Measurements from ENCODE around the gene SSX2IP.

SSX2IP gene

GRCh38 chr1:84693005-84693404 is 2.7 kb upstream of the SSX2IP start:
- no peaks in the 10 kb centered on the region; the same call in 1 of the 2 replicates for H3K4me1 ChIP-seq (ENCODE audit: control insufficient read depth, insufficient read depth, low read length)
- no peak overlapping the region for H3K27ac ChIP-seq (ENCODE audit: low read length)
- DNase-seq (ENCODE audit: low read depth, low spot score) = no peak
- no peaks in the 10 kb centered on the region for H3K27me3 ChIP-seq (ENCODE audit: control insufficient read depth, insufficient read depth, low read length)
- H3K9me3 ChIP-seq (ENCODE audit: control insufficient read depth, insufficient read depth, low read length) = no peaks in the 10 kb centered on the region
- no CpG with 5 or more reads among the region's 2 CpGs for WGBS (ENCODE audit: insufficient coverage, insufficient read length)
- H3K4me3 ChIP-seq (ENCODE audit: low read length) = no peak overlapping the region
- no peaks in the 10 kb centered on the region for H3K36me3 ChIP-seq (ENCODE audit: control insufficient read depth, insufficient read depth, low read length)

- Histone ChIP-seq H3K9me3 (ENCODE audit: control insufficient read depth, insufficient read depth, low read length) (no peaks in the 10 kb centered on the region), H3K27ac (ENCODE audit: low read length) (no peak overlapping the region), H3K36me3 (ENCODE audit: control insufficient read depth, insufficient read depth, low read length) (no peaks in the 10 kb centered on the region), H3K4me1 (ENCODE audit: control insufficient read depth, insufficient read depth, low read length) (no peaks in the 10 kb centered on the region; the same call in 1 of the 2 replicates), H3K4me3 (ENCODE audit: low read length) (no peak overlapping the region), H3K27me3 (ENCODE audit: control insufficient read depth, insufficient read depth, low read length) (no peaks in the 10 kb centered on the region)
- no peak for DNase-seq (ENCODE audit: low read depth, low spot score)
- no CpG with 5 or more reads among the region's 6 CpGs for WGBS (ENCODE audit: insufficient coverage, insufficient read length)
These were observed 2.1 kb upstream of the SSX2IP start for GRCh38 chr1:84692391-84692790.

DNA sequence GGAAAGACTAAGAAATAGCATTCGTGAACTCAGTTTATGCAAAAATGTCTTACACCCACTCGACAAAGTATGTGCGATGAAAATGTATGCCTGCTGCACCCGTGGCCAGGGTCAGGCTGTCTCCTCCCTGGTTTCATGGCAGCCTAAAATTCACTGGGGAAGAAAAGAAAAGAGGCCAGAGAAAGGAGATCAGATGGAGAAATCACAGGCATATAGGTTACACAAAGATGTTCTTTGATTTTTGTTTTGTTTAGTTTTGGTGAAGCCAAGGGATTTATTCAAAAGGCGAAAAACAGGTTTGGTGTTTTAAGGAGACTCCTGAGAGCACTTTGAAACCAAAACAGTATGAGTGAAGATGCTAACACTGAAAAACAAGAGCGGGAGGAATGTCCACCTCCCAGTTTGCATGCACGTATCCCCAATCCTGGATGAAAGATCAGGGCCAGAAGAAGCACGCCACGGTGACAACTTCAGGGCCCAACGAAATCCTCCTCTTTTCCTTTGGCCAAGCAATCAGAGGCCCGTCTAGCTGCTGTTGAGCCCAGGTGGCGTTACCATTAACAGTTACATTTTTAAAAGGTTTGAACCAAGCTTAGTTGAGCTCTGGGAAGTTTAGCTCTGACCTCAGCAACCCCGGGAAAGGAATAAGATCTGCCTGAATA is 992 bp upstream of the SSX2IP start:
- Histone ChIP-seq H3K9me3 (ENCODE audit: control insufficient read depth, insufficient read depth, low read length) (no peaks in the 10 kb centered on the region), H3K27ac (ENCODE audit: low read length) (no peak overlapping the region), H3K4me1 (ENCODE audit: control insufficient read depth, insufficient read depth, low read length) (no peaks in the 10 kb centered on the region), H3K4me3 (ENCODE audit: low read length) (peak overlapping the region; percentile 67; the same call in 1 of the 2 replicates), H3K27me3 (ENCODE audit: control insufficient read depth, insufficient read depth, low read length) (no peaks in the 10 kb centered on the region), H3K36me3 (ENCODE audit: control insufficient read depth, insufficient read depth, low read length) (no peaks in the 10 kb centered on the region)
- WGBS (ENCODE audit: insufficient coverage, insufficient read length) = no CpG with 5 or more reads among the region's 13 CpGs
- no peak for DNase-seq (ENCODE audit: low read depth, low spot score)

GRCh38 chr1:84689514-84690396 is 506 bp downstream of the SSX2IP start:
- H3K4me1 ChIP-seq (ENCODE audit: control insufficient read depth, insufficient read depth, low read length) = no peaks in the 10 kb centered on the region
- H3K4me3 ChIP-seq (ENCODE audit: low read length) = peak overlapping the region; percentile 99; the same call in 1 of the 2 replicates
- H3K27ac ChIP-seq (ENCODE audit: low read length) = no peak overlapping the region
- DNase-seq (ENCODE audit: low read depth, low spot score) = no peak
- no peaks in the 10 kb centered on the region for H3K36me3 ChIP-seq (ENCODE audit: control insufficient read depth, insufficient read depth, low read length)
- WGBS (ENCODE audit: insufficient coverage, insufficient read length) = no CpG with 5 or more reads among the region's 67 CpGs
- no peaks in the 10 kb centered on the region for H3K9me3 ChIP-seq (ENCODE audit: control insufficient read depth, insufficient read depth, low read length)
- H3K27me3 ChIP-seq (ENCODE audit: control insufficient read depth, insufficient read depth, low read length) = no peaks in the 10 kb centered on the region

DNA sequence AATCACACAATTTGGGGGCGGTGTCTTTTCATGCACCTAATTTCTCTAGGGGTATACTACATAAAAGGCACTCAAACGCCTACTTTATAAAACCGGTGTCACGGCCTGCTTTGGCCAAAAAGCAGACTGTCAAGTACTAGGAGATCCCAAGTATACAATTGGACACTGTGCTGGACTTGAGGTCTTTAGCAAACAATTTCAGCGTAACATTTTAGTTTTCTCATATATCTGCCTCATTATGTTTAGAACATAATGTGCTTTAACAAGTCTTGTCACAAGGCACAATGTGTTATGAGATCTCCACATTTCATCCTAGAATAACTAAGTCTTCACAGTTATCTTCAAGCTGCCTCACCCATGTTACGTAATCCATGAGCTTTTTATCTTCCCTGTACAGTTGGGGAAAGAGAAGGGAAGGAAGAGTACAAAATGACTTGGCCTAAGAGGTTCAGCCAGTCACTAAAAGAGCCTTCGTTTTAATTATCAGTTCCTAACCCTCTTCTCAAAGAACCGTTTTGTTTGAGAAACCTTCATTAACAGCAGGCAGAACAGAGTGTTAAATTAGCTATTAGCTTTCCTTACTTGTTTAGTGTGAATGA is 1.7 kb downstream of the SSX2IP start:
- WGBS (ENCODE audit: insufficient coverage, insufficient read length) = no CpG with 5 or more reads among the region's 8 CpGs
- no peak overlapping the region for H3K27ac ChIP-seq (ENCODE audit: low read length)
- H3K4me1 ChIP-seq (ENCODE audit: control insufficient read depth, insufficient read depth, low read length) = no peaks in the 10 kb centered on the region
- no peaks in the 10 kb centered on the region for H3K36me3 ChIP-seq (ENCODE audit: control insufficient read depth, insufficient read depth, low read length)
- H3K27me3 ChIP-seq (ENCODE audit: control insufficient read depth, insufficient read depth, low read length) = no peaks in the 10 kb centered on the region; the same call in 1 of the 2 replicates
- no peaks in the 10 kb centered on the region for H3K9me3 ChIP-seq (ENCODE audit: control insufficient read depth, insufficient read depth, low read length)
- no peak overlapping the region for H3K4me3 ChIP-seq (ENCODE audit: low read length)
- no peak for DNase-seq (ENCODE audit: low read depth, low spot score)

DNA sequence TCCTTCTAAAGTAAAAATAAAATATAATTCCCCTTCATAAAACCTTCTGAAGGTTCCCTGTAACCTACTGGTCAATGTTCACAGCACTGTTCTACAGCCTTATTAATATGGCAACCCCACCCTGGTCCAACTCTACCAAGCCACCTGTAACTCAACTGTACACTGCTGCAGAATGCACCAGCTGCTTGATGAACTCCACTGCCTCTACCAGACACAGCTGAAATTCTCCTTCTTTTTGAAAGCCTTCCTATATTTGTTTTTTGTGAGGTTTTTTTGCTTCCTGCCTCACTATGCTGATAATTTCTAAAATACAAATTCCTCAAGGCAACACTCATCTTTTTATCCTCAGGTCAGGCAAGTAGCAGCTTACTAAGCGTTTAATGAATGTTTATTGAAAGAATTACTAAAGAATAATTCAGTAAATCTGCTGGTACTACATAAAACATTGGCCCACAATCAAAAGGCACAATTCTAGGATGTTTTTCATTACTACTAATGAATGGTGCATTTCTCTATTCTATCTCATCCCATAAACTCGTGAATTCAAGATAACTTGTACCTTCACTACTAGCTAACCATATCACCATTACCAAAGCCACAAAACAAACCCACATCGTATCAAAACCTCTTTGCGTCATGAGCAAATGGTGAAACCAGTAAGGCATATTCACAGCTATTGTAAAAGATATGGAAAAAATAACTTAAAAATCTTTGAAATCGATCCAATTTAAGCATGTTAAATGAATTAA is 2.4 kb downstream of the SSX2IP start:
- no peak overlapping the region for H3K4me3 ChIP-seq (ENCODE audit: low read length)
- 100% methylated on average over 1 of the region's 5 CpGs for WGBS (ENCODE audit: insufficient coverage, insufficient read length)
- no peak overlapping the region for H3K27ac ChIP-seq (ENCODE audit: low read length)

GRCh38 chr1:84686223-84686622 is 4.0 kb downstream of the SSX2IP start:
- DNase-seq (ENCODE audit: low read depth, low spot score) = no peak
- no peaks in the 10 kb centered on the region for H3K4me1 ChIP-seq (ENCODE audit: control insufficient read depth, insufficient read depth, low read length)
- no peaks in the 10 kb centered on the region for H3K36me3 ChIP-seq (ENCODE audit: control insufficient read depth, insufficient read depth, low read length)
- no CpG with 5 or more reads among the region's 1 CpG for WGBS (ENCODE audit: insufficient coverage, insufficient read length)
- no peak overlapping the region for H3K27ac ChIP-seq (ENCODE audit: low read length)
- H3K27me3 ChIP-seq (ENCODE audit: control insufficient read depth, insufficient read depth, low read length) = no peaks in the 10 kb centered on the region; the same call in 1 of the 2 replicates
- no peak overlapping the region for H3K4me3 ChIP-seq (ENCODE audit: low read length)
- H3K9me3 ChIP-seq (ENCODE audit: control insufficient read depth, insufficient read depth, low read length) = no peaks in the 10 kb centered on the region

More for the DNA sequence above, 2.4 kb downstream of the SSX2IP start:
- Histone ChIP-seq H3K36me3 (ENCODE audit: control insufficient read depth, insufficient read depth, low read length) (no peaks in the 10 kb centered on the region), H3K4me1 (ENCODE audit: control insufficient read depth, insufficient read depth, low read length) (no peaks in the 10 kb centered on the region), H3K27me3 (ENCODE audit: control insufficient read depth, insufficient read depth, low read length) (no peaks in the 10 kb centered on the region; the same call in 1 of the 2 replicates), H3K9me3 (ENCODE audit: control insufficient read depth, insufficient read depth, low read length) (no peaks in the 10 kb centered on the region)
- DNase-seq (ENCODE audit: low read depth, low spot score) = no peak

- DNase-seq (ENCODE audit: low read depth, low spot score) = no peak
- H3K4me3 ChIP-seq (ENCODE audit: low read length) = no peak overlapping the region
- no peaks in the 10 kb centered on the region for H3K4me1 ChIP-seq (ENCODE audit: control insufficient read depth, insufficient read depth, low read length)
- WGBS (ENCODE audit: insufficient coverage, insufficient read length) = no CpG with 5 or more reads among the region's 2 CpGs
- H3K27me3 ChIP-seq (ENCODE audit: control insufficient read depth, insufficient read depth, low read length) = no peaks in the 10 kb centered on the region; the same call in 1 of the 2 replicates
- no peak overlapping the region for H3K27ac ChIP-seq (ENCODE audit: low read length)
- no peaks in the 10 kb centered on the region for H3K9me3 ChIP-seq (ENCODE audit: control insufficient read depth, insufficient read depth, low read length)
- H3K36me3 ChIP-seq (ENCODE audit: control insufficient read depth, insufficient read depth, low read length) = no peaks in the 10 kb centered on the region
These were observed 6.8 kb downstream of the SSX2IP start for GRCh38 chr1:84683508-84683907.

DNA sequence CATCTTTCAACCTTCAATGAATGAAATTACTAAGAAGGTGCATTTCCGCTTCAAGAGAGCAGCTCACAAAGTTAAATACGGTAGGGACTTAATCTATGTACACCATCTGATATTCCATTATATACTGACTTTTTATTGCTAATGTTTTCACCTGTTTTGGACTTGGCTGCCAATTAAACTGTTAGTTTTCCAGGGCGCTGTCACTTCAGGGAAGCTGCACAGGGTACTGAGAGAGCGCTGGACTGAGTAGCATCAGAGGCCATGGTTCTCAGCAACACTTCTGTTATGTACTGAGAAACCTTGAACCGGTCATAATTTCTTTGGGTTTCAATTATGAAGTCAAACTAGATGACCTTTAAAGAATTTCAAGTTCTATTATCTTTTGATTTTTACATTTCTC is 8.2 kb downstream of the SSX2IP start:
- Histone ChIP-seq H3K4me3 (ENCODE audit: low read length) (no peak overlapping the region), H3K36me3 (ENCODE audit: control insufficient read depth, insufficient read depth, low read length) (no peaks in the 10 kb centered on the region), H3K27me3 (ENCODE audit: control insufficient read depth, insufficient read depth, low read length) (no peaks in the 10 kb centered on the region; the same call in 1 of the 2 replicates), H3K27ac (ENCODE audit: low read length) (no peak overlapping the region), H3K4me1 (ENCODE audit: control insufficient read depth, insufficient read depth, low read length) (no peaks in the 10 kb centered on the region), H3K9me3 (ENCODE audit: control insufficient read depth, insufficient read depth, low read length) (no peaks in the 10 kb centered on the region)
- no CpG with 5 or more reads among the region's 5 CpGs for WGBS (ENCODE audit: insufficient coverage, insufficient read length)
- no peak for DNase-seq (ENCODE audit: low read depth, low spot score)

Measured in iPS DF 6.9 (cell line).